Measurements from ENCODE around the gene STXBP6. TPM values are rescaled to one million over a fixed set of nuclear protein-coding genes. Genes with fewer than 3 reads are reported as not detected.

STXBP6 gene
- total and polyA plus RNA-seq, 2 of the 13 experiments (the other 11 are each of a cell fraction or from before 2014, with no cell fraction given), result 35.3 to 42.8 TPM

GRCh38 chr14:25042362-25043299 lies 7.3 kb downstream of the STXBP6 start (continued):
- TF ChIP-seq PLSCR1 (CRISPR knock-in tag; IDR thresholded peaks at IDR 0.05; ENCODE audit: borderline replicate concordance), result no peak
- no peak for TF ChIP-seq FOXO1 (CRISPR knock-in tag; IDR thresholded peaks at IDR 0.05)
- 0 out of 2 replicates have a peak, but pooled peaks have one; percentile 39 for TF ChIP-seq ZMYM4 (CRISPR knock-in tag; IDR thresholded peaks at IDR 0.05)
- TF ChIP-seq ZNF777 (CRISPR knock-in tag; IDR thresholded peaks at IDR 0.05), result no peak
- no peak for TF ChIP-seq ZSCAN12 (CRISPR knock-in tag; IDR thresholded peaks at IDR 0.05)
- TF ChIP-seq CBFB (CRISPR knock-in tag; IDR thresholded peaks at IDR 0.05), result no peak
- TF ChIP-seq GRHL1 (CRISPR knock-in tag; conservative IDR thresholded peaks at IDR 0.05), result no peak
- TF ChIP-seq FOXA1 (IDR thresholded peaks at IDR 0.05), result no peak
- TF ChIP-seq FOXA1 (CRISPR knock-in tag; IDR thresholded peaks at IDR 0.05), result no peak
- TF ChIP-seq NKX3-1 (CRISPR knock-in tag; IDR thresholded peaks at IDR 0.05), result no peak; the same call in 1 of the 2 replicates
- no peak for TF ChIP-seq ZNF160 (CRISPR knock-in tag; IDR thresholded peaks at IDR 0.05)
- TF ChIP-seq ZNF543 (CRISPR knock-in tag; IDR thresholded peaks at IDR 0.05), result no peak
- TF ChIP-seq ZNF501 (CRISPR knock-in tag; IDR thresholded peaks at IDR 0.05), result peak; percentile 55; the same call in 1 of the 2 replicates
- TF ChIP-seq HDAC2 (CRISPR knock-in tag; IDR thresholded peaks at IDR 0.05), result no peak; the same call in 1 of the 2 replicates
- peak; percentile 40; the same call in 1 of the 2 replicates for TF ChIP-seq CAMTA2 (CRISPR knock-in tag; IDR thresholded peaks at IDR 0.05; ENCODE audit: borderline replicate concordance)
- TF ChIP-seq ATF7-NPFF (CRISPR knock-in tag; IDR thresholded peaks at IDR 0.05; ENCODE audit: low read depth), result no peak
- TF ChIP-seq CCAR2 (optimal IDR thresholded peaks at IDR 0.05; ENCODE audit: low read depth, low read length), result no peak
- no peak for TF ChIP-seq KIAA2018 (CRISPR knock-in tag; IDR thresholded peaks at IDR 0.05; ENCODE audit: borderline replicate concordance)
- no peak for TF ChIP-seq NR2F1 (CRISPR knock-in tag; IDR thresholded peaks at IDR 0.05)

All from HepG2 (cell line).